ENCODE results near the gene GAS7. TPM values are rescaled to one million over a fixed set of nuclear protein-coding genes. Genes with fewer than 3 reads are reported as not detected.

Gene GAS7
- total RNA-seq, 1 donor from 2014 or later = 2.9 TPM

GRCh38 chr17:10200016-10200415, 1.6 kb upstream of the GAS7 start:
- Mint-ChIP-seq H3K4me3 (peak overlapping the region; percentile 79), H3K4me1 (peaks cover 13% of the 10 kb centered on the region), H3K9me3 (peaks cover 44% of the 10 kb centered on the region), H3K27me3 (ENCODE audit: insufficient read depth, low read depth) (peaks cover 48% of the 10 kb centered on the region), H3K36me3 (peaks cover 12% of the 10 kb centered on the region), H3K27ac (peak overlapping the region; percentile 1)
- no peak overlapping the region for H2AFZ ChIP-seq (replicated peaks)
- peaks cover 64% of the 10 kb centered on the region for H3K27me3 ChIP-seq
- H3K79me2 ChIP-seq (ENCODE audit: low read depth) = no peaks in the 10 kb centered on the region
- H3K9ac ChIP-seq = no peak overlapping the region
- no peak overlapping the region for H3K4me3 ChIP-seq
- H3F3A ChIP-seq (ENCODE audit: low read depth) = no peaks in the 10 kb centered on the region
- no peak for TF ChIP-seq EZH2phosphoT487 (IDR thresholded peaks at IDR 0.05)
- H3K9me3 ChIP-seq (ENCODE audit: low read depth) = no peaks in the 10 kb centered on the region
- H4K20me1 ChIP-seq (ENCODE audit: low read depth) = no peaks in the 10 kb centered on the region
- H3K36me3 ChIP-seq = no peaks in the 10 kb centered on the region
- no peaks in the 10 kb centered on the region for H3K4me1 ChIP-seq
- DNase-seq (ENCODE audit: low spot score) = no peak
- no peak overlapping the region for H3K27ac ChIP-seq
- H3K4me2 ChIP-seq = no peak overlapping the region

GRCh38 chr17:10197721-10198508, 491 bp downstream of the GAS7 start:
- peak; percentile 53 for DNase-seq (ENCODE audit: low spot score)
- peak; percentile 51 for TF ChIP-seq EZH2phosphoT487 (IDR thresholded peaks at IDR 0.05)
- TF ChIP-seq EZH2 (IDR thresholded peaks at IDR 0.05) = no peak
- TF ChIP-seq CTCF (IDR thresholded peaks at IDR 0.05) = no peak
- Histone ChIP-seq H3K9me3 (ENCODE audit: low read depth) (no peaks in the 10 kb centered on the region), H3K4me3 (peak overlapping the region; percentile 78), H3K36me3 (no peaks in the 10 kb centered on the region), H3K79me2 (ENCODE audit: low read depth) (no peaks in the 10 kb centered on the region), H3K27me3 (peaks cover 64% of the 10 kb centered on the region), H3F3A (ENCODE audit: low read depth) (no peaks in the 10 kb centered on the region), H3K4me1 (no peaks in the 10 kb centered on the region), H3K27ac (no peak overlapping the region), H2AFZ (replicated peaks) (peak overlapping the region; percentile 83), H3K9ac (no peak overlapping the region), H4K20me1 (ENCODE audit: low read depth) (no peaks in the 10 kb centered on the region), H3K4me2 (peak overlapping the region; percentile 99)
- Mint-ChIP-seq H3K36me3 (peaks cover 14% of the 10 kb centered on the region), H3K4me1 (peaks cover 19% of the 10 kb centered on the region), H3K27me3 (ENCODE audit: insufficient read depth, low read depth) (peaks cover 65% of the 10 kb centered on the region), H3K27ac (no peak overlapping the region), H3K9me3 (peaks cover 48% of the 10 kb centered on the region), H3K4me3 (peak overlapping the region; percentile 81)

- H3K36me3 Mint-ChIP-seq = peaks cover 14% of the 10 kb centered on the region
- H3K27ac Mint-ChIP-seq = no peak overlapping the region
- no peaks in the 10 kb centered on the region for H3F3A ChIP-seq (ENCODE audit: low read depth)
- DNase-seq (ENCODE audit: low spot score) = peak; percentile 49
- no peak overlapping the region for H3K9ac ChIP-seq
- no peaks in the 10 kb centered on the region for H3K36me3 ChIP-seq
- H3K79me2 ChIP-seq (ENCODE audit: low read depth) = no peaks in the 10 kb centered on the region
- H3K27ac ChIP-seq = no peak overlapping the region
- peaks cover 64% of the 10 kb centered on the region for H3K27me3 ChIP-seq
- H3K4me1 Mint-ChIP-seq = peaks cover 25% of the 10 kb centered on the region
- peak overlapping the region; percentile 99 for H3K4me2 ChIP-seq
- TF ChIP-seq EZH2phosphoT487 (IDR thresholded peaks at IDR 0.05) (no peak), EZH2 (IDR thresholded peaks at IDR 0.05) (no peak), CTCF (IDR thresholded peaks at IDR 0.05) (no peak)
- H3K4me1 ChIP-seq = no peaks in the 10 kb centered on the region
- H3K9me3 ChIP-seq (ENCODE audit: low read depth) = no peaks in the 10 kb centered on the region
- peaks cover 46% of the 10 kb centered on the region for H3K9me3 Mint-ChIP-seq
- H3K4me3 ChIP-seq = peak overlapping the region; percentile 78
- H3K4me3 Mint-ChIP-seq = peak overlapping the region; percentile 80
- peaks cover 68% of the 10 kb centered on the region for H3K27me3 Mint-ChIP-seq (ENCODE audit: insufficient read depth, low read depth)
- H4K20me1 ChIP-seq (ENCODE audit: low read depth) = no peaks in the 10 kb centered on the region
- no peak overlapping the region for H2AFZ ChIP-seq (replicated peaks)
Observed at GRCh38 chr17:10197362-10197720, 1.1 kb downstream of the GAS7 start.

DNA sequence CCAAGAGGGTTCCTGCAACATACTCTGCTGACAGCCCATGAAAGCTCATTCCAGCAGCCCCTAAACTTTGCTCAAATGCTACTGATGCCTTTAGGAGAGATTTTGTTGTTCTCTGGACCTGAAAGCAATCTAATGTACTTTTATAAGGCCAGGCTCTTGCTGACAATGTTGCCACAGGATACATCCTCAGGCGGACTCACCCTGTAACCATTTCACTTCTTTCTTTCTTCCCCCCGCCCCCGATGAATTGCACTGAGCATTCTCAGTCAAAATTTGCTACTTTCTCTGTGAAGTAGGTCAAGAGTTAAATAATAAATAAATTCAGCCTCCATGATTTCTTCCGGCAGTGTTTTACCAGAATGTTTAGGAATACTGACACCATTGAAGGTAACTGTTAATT, 1.5 kb downstream of the GAS7 start:
- peak overlapping the region; percentile 99 for H3K4me2 ChIP-seq
- no peaks in the 10 kb centered on the region for H3F3A ChIP-seq (ENCODE audit: low read depth)
- no peaks in the 10 kb centered on the region for H3K9me3 ChIP-seq (ENCODE audit: low read depth)
- no peak overlapping the region for H3K27ac Mint-ChIP-seq
- peaks cover 14% of the 10 kb centered on the region for H3K36me3 Mint-ChIP-seq
- peaks cover 72% of the 10 kb centered on the region for H3K27me3 Mint-ChIP-seq (ENCODE audit: insufficient read depth, low read depth)
- TF ChIP-seq EZH2phosphoT487 (IDR thresholded peaks at IDR 0.05) (no peak), CTCF (IDR thresholded peaks at IDR 0.05) (no peak), EZH2 (IDR thresholded peaks at IDR 0.05) (no peak)
- no peak overlapping the region for H3K27ac ChIP-seq
- H3K4me3 ChIP-seq = no peak overlapping the region
- no peak overlapping the region for H2AFZ ChIP-seq (replicated peaks)
- no peak for DNase-seq (ENCODE audit: low spot score)
- H3K9me3 Mint-ChIP-seq = peaks cover 46% of the 10 kb centered on the region
- no peaks in the 10 kb centered on the region for H3K79me2 ChIP-seq (ENCODE audit: low read depth)
- H4K20me1 ChIP-seq (ENCODE audit: low read depth) = no peaks in the 10 kb centered on the region
- H3K27me3 ChIP-seq = peaks cover 64% of the 10 kb centered on the region
- H3K36me3 ChIP-seq = no peaks in the 10 kb centered on the region
- H3K4me3 Mint-ChIP-seq = peak overlapping the region; percentile 80
- no peak overlapping the region for H3K9ac ChIP-seq
- no peaks in the 10 kb centered on the region for H3K4me1 ChIP-seq
- peaks cover 29% of the 10 kb centered on the region for H3K4me1 Mint-ChIP-seq
